ENCODE measurements around the gene MNDA. TPM values are rescaled to one million over a fixed set of nuclear protein-coding genes. Genes with fewer than 3 reads are reported as not detected.

MNDA gene
- total RNA-seq = not detected in 2 replicates

GRCh38 chr1:158830904-158831507 is at the start of gene MNDA:
TSS of gene MNDA (plus strand) at chr1:158831351. CDS start at chr1:158842154, 10,803 bp downstream.

Other genes with a start within 250 kb of the MNDA start
- not detected in 2 replicates for gene OR10Z1, start 226.1 kb upstream of the MNDA start, total RNA-seq
- gene SPTA1, start 144.6 kb upstream of the MNDA start, total RNA-seq = under 0.01 and 0.20 TPM in 2 replicates
- not detected in 2 replicates for gene OR6K2, start 130.7 kb upstream of the MNDA start, total RNA-seq
- not detected in 2 replicates for gene OR6K3, start 110.6 kb upstream of the MNDA start, total RNA-seq
- gene OR6K6, start 76.6 kb upstream of the MNDA start, total RNA-seq = not detected in 2 replicates
- not detected in 2 replicates for gene OR6N1, start 59.2 kb upstream of the MNDA start, total RNA-seq
- gene OR6N2, start 50.1 kb upstream of the MNDA start, total RNA-seq = not detected in 2 replicates
- gene PYHIN1, start 100.2 kb downstream of the MNDA start, total RNA-seq = not detected in 2 replicates
- gene IFI16, start 178.6 kb downstream of the MNDA start, total RNA-seq = 173 and 174 TPM in 2 replicates
- gene AIM2, start 245.4 kb downstream of the MNDA start, total RNA-seq = not detected in 2 replicates